NB4 (cell line): ENCODE measurements around the gene TAPT1.

Source experiments
- DNase-seq: peaks from one replicate; pipeline ENCODE4 v3.0.0; 2010; ENCODE audit warnings: low read depth
- H3K4me3 ChIP-seq: one replicate; pipeline ENCODE4 v1.5.1; 2011; ENCODE audit warnings: mild to moderate bottlenecking, low read depth, low read length, moderate library complexity
- MYC ChIP-seq: IDR thresholded peaks from 2 replicates; pipeline ENCODE4 v1.6.1; 2011; ENCODE audit warnings: low read depth, low read length
- POLR2A ChIP-seq: IDR thresholded peaks from 2 replicates; pipeline ENCODE4 v1.6.1; 2011; ENCODE audit warnings: mild to moderate bottlenecking; ENCODE audit not compliant: insufficient read length; ENCODE audit errors: extremely low read depth
- TF ChIP-seq, protein P1 (sequence below): IDR thresholded peaks from 2 replicates; pipeline ENCODE4 v1.6.1; 2011; ENCODE audit warnings: low read depth, low read length
- TF ChIP-seq, protein P2 (sequence below): IDR thresholded peaks from one replicate; pipeline ENCODE4 v1.5.1; 2012; ENCODE audit warnings: low read depth, low read length

TAPT1 gene

DNA sequence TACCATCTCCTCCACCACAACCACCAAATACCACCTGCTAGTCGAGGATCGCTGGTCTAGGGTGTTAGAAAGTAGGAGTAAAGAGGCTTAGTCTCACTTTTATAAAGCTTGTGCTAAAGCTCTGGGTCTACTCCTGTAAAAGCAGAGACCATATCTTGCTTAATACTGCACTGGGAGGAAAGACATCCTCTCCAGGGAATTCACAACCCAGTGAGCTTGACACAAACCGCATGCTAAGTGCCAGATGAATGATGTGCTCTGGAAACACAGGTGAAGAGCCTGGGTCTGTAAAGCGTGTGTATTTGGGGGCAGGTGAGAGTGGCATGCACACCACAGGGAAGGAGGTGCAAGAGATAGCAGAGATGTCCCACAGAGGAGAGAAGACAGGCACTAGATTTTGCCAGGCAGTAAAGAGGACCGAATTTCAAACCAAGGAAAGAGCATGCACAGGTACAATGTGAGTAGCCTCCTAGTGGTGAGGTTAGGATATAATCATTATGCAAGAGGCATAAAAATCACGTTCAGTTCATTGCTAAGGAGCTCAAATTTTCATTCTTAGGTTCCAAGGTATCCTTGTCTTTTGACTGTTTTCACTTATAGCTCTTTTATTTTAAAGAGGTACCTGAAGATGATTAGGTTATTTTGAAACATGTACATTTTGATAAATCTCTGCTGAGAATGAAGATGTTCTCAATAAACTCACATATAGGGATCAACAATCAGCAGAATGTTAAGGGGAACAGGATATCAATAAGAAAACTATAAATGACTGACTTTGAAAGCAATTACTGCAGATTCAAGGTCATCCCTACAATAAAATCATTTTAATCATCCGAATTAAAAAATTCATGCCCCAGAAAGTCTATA, 20.7 kb downstream of the TAPT1 start:
- H3K4me3 ChIP-seq = no peak overlapping the region
- peak; percentile 60 for DNase-seq
- TF ChIP-seq, protein P1, sequence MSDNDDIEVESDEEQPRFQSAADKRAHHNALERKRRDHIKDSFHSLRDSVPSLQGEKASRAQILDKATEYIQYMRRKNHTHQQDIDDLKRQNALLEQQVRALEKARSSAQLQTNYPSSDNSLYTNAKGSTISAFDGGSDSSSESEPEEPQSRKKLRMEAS = peak; percentile 51; the same call in 1 of the 2 replicates
- no peak for TF ChIP-seq MYC
- no peak for TF ChIP-seq POLR2A
- TF ChIP-seq, protein P2, sequence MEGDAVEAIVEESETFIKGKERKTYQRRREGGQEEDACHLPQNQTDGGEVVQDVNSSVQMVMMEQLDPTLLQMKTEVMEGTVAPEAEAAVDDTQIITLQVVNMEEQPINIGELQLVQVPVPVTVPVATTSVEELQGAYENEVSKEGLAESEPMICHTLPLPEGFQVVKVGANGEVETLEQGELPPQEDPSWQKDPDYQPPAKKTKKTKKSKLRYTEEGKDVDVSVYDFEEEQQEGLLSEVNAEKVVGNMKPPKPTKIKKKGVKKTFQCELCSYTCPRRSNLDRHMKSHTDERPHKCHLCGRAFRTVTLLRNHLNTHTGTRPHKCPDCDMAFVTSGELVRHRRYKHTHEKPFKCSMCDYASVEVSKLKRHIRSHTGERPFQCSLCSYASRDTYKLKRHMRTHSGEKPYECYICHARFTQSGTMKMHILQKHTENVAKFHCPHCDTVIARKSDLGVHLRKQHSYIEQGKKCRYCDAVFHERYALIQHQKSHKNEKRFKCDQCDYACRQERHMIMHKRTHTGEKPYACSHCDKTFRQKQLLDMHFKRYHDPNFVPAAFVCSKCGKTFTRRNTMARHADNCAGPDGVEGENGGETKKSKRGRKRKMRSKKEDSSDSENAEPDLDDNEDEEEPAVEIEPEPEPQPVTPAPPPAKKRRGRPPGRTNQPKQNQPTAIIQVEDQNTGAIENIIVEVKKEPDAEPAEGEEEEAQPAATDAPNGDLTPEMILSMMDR = peak; percentile 49

DNA sequence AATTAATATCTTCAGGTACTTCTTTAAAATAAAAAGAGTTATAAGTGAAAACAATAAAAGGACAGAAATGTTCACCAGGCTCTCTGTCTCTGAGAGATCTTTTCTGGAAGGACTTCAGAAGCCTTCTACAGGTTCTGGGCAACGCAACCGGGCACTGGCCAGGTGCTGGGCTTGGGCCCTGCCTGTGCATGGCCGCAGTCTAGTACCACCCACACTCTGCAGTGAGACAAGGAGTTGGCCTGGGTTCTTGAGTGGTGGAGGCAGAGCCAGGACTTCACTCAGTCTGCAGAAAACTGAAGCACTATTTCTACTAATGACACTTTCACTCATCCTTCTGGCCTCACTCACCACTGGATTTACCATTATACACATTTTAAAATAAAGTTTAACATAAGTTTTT, 21.8 kb downstream of the TAPT1 start:
- TF ChIP-seq MYC (no peak), POLR2A (no peak)
- TF ChIP-seq, protein P2 = no peak
- TF ChIP-seq, protein P1 = no peak
- H3K4me3 ChIP-seq = no peak overlapping the region
- no peak for DNase-seq

DNA sequence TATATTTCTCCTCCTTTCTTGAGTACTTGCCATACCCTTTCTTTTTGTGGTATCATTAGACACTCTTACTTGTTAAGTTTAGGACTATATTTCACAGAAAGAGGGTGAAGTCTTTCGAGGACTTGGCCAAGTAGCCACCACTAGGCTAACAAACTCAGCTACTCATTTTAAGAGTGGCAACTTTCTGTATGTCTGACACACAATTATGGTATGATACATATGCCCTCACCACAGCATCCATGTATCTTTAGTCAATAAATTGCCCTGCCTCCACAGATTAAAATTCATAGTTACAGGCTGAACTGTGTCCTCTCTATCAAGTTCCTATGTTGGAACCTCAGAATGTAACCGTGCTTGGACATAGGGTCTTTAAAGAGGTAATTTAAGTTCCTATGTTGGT, 23.2 kb downstream of the TAPT1 start:
- no peak for TF ChIP-seq MYC
- no peak for TF ChIP-seq POLR2A
- TF ChIP-seq, protein P1 = no peak
- no peak overlapping the region for H3K4me3 ChIP-seq
- DNase-seq = no peak

DNA sequence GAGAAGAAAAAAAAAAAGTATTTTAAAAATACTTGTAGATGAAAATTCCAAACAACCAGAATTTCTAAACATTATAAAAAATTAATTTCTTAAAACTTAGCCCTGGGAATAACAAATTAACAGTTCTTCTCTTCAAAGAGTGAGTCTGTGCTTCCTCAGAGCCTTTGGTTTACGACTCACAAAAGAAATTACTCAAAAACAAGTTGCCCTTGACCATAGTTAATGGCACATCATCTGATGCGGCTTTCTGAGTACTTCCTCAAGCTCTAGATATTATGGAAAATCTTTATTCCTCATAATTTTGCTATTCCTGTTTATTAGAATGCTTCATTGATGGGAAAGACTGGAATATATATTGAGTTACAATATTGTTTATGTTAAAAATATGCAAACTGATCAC, 23.7 kb downstream of the TAPT1 start:
- TF ChIP-seq POLR2A (no peak), MYC (no peak)
- TF ChIP-seq, protein P2 = no peak
- TF ChIP-seq, protein P1 = no peak
- no peak for DNase-seq
- H3K4me3 ChIP-seq = no peak overlapping the region

DNA sequence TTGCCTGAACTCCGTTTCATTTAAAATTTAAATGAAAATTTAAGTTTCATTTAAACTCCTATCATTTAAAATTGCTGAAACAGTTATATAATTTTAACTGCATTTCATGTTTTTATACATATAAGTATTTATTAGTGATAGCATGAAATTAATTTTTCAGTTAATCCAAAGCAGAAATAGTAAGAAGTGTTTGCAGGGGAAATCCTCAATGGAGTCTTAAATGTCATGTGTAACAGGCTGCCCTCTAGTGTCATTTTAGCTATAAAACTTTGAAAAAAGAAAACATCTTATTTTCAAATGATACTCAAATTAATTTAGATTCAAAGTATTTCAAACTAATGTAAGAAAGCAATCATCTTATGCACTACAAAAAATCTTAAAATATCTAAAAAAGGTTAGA, 27.2 kb downstream of the TAPT1 start:
- peak; percentile 46 for DNase-seq
- H3K4me3 ChIP-seq = no peak overlapping the region
- no peak for TF ChIP-seq MYC
- no peak for TF ChIP-seq POLR2A
- TF ChIP-seq, protein P1 = no peak
- TF ChIP-seq, protein P2 = peak; percentile 19

DNA sequence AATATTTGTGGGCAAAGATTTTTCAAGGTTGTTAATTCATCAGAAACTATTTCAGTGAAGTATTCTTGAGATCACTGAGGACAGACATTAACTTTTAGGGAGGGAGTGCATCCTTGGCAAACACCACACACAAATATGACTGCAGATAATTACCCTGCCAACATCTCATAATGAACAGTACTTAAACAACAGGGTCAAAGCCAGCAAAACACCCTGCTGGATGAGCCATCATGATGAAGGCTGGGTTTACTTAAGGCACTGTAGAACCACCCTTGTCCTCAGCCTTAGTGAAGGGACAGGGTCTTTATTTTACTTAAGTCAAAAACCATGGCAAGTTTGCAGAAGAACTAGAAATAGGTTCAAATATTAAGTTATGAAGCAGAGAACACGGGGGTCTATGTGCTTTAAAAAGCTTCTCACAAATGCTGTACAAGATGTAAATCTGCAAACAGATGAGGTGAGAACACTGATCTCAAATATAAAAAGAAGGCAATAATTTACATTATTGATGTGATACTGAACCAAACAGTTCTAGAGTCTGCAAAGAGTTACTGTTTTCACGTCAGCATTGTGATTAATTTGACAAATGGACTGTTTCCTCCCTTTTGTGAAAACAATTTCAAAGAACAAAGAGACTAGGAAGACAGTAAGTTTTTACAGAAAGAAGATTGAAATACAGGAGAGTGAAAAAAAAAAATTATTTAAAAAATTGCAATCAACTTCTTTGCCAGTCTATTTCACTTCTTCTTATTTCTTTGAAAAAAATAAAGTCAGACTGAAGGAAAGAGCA, 28.2 kb downstream of the TAPT1 start:
- TF ChIP-seq, protein P2 = no peak
- no peak for TF ChIP-seq POLR2A
- TF ChIP-seq, protein P1 = no peak
- no peak for TF ChIP-seq MYC
- H3K4me3 ChIP-seq = no peak overlapping the region
- no peak for DNase-seq
